GM12878 (cell line): ENCODE measurements around the gene STK33. TPM values are rescaled to one million over a fixed set of nuclear protein-coding genes. Genes with fewer than 3 reads are reported as not detected.

ENCODE experiments used
- BACH1 ChIP-seq: fragments of 450-650 bp; IDR thresholded peaks from 2 replicates; pipeline ENCODE4 v1.6.1; 2017; ENCODE audit warnings: mild to moderate bottlenecking, borderline replicate concordance
- BRCA1 ChIP-seq: IDR thresholded peaks from 2 replicates; pipeline ENCODE4 v1.6.1; 2011; ENCODE audit warnings: low read depth, low read length, improper control_type of control experiment
- MEF2A ChIP-seq: IDR thresholded peaks from 2 replicates; pipeline ENCODE4 v1.6.1; 2011; ENCODE audit warnings: low read depth, mild to moderate bottlenecking, low read length, moderate library complexity; ENCODE audit not compliant: insufficient read depth
- MYC ChIP-seq: IDR thresholded peaks from 2 replicates; pipeline ENCODE4 v1.6.1; 2011; ENCODE audit warnings: mild to moderate bottlenecking, low read length, moderate library complexity, inconsistent platforms; ENCODE audit not compliant: insufficient read depth, insufficient replicate concordance, insufficient read length, severe bottlenecking
- POLR2AphosphoS5 ChIP-seq: IDR thresholded peaks from 2 replicates; pipeline ENCODE4 v1.6.1; 2011; ENCODE audit warnings: mild to moderate bottlenecking, low read length, inconsistent platforms
- RAD21 ChIP-seq: IDR thresholded peaks from 2 replicates; pipeline ENCODE4 v1.6.1; 2011; ENCODE audit warnings: mild to moderate bottlenecking, low read depth, low read length, moderate library complexity; ENCODE audit not compliant: insufficient read depth
- RCOR1 ChIP-seq: conservative IDR thresholded peaks from 2 replicates; pipeline ENCODE4 v1.6.1; 2012; ENCODE audit warnings: low read depth, low read length, improper control_type of control experiment
- RUNX3 ChIP-seq: IDR thresholded peaks from 2 replicates; pipeline ENCODE4 v1.6.1; 2012; ENCODE audit warnings: low read length, inconsistent platforms
- STAT3 ChIP-seq: IDR thresholded peaks from 2 replicates; pipeline ENCODE4 v1.6.1; 2011; ENCODE audit warnings: low read depth, low read length, improper control_type of control experiment
- ZNF24 ChIP-seq: fragments of 450-650 bp; IDR thresholded peaks from 2 replicates; pipeline ENCODE4 v1.6.1; 2017; ENCODE audit warnings: antibody characterized with exemption, mild to moderate bottlenecking
- polyA plus RNA-seq, 11 experiments: library from polyadenylated mRNA; depleted of rRNA in 4 of 11; unstranded in 6 of 11; stranded (reverse) in 5 of 11; fragments of >200 nt; fragmentation: Nextera tagmentation in 4 of 11; fragmentation: Illumina TruSeq in 1 of 11; extraction: Ambion mirVana in 4 of 11; extraction: Trizol in 1 of 11; gene quantifications; 1 replicate in 1 of 11; 2 replicates in 10 of 11; pipeline versions ENCODE4 v1.2.1 to v1.2.3, GENCODE V29; 2011 to 2016; ENCODE audit warnings: inconsistent platforms in 2 of 11, missing spikeins in 2 of 11, low read depth in 1 of 11
- total RNA-seq, 4 experiments: library from RNA; depleted of rRNA in 3 of 4; stranded (reverse); fragments of >200 nt in 3 of 4; fragmentation: Illumina TruSeq in 1 of 4; extraction: Trizol in 1 of 4; gene quantifications; 2 replicates each; pipeline versions ENCODE4 v1.2.1 to v1.2.3, GENCODE V29; 2013 to 2021
- TF ChIP-seq, protein P1 (sequence below): fragments of 450-650 bp; IDR thresholded peaks from 2 replicates; pipeline ENCODE4 v1.6.1; 2016; ENCODE audit warnings: mild to moderate bottlenecking
- TF ChIP-seq, protein P2 (sequence below): fragments of 450-650 bp; IDR thresholded peaks from 2 replicates; pipeline ENCODE4 v1.6.1; 2017; ENCODE audit warnings: mild to moderate bottlenecking, moderate library complexity
- TF ChIP-seq, protein P3 (sequence below): fragments of 450-650 bp; conservative IDR thresholded peaks from 2 replicates; pipeline ENCODE4 v1.6.1; 2017; ENCODE audit warnings: mild to moderate bottlenecking, moderate library complexity

Gene STK33
- total and polyA plus RNA-seq, 10 of the 15 experiments (the other 5 are each of a cell fraction or from before 2014, with no cell fraction given), result 5.2 to 27.3 (median 18.3) TPM

DNA sequence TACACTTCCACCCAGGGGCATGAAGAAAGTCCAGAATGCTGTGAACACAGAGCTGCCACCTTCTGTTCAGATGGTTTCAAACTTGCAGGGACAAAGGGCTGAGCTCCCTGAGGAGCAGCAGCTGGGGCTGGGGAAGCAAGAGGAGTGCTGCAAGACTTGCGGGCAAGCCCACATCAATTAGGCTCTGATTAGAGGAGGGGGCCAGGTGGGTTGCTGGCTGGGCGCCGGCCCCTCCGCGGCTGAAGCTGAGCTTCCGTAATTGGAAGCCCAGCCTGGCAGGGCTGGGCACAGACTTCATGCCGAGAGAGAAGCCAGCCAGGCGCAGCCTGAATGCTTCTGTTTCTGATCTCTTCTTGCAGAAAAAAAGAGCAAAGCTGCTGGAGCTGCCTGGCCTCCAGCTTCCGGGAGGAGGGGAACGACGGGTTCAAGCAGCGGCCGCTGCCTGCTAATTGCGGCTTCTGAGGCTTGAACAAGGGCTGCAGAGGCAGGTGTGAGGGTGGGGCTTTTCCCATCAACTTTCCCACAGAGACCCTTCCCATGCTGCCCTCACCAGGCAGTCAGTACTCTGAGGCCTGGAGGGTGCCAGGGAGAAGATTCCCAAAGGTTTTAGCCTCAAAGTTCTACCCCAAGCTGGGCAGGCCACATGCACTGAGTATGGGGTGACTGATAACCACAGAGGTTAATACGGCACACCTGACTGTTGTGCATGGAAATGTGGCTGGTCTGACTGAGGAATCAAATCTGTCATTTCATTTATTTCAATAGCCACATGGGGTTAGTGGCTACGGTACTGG, 239.2 kb downstream of the STK33 start (continued):
- no peak for TF ChIP-seq MEF2A
- TF ChIP-seq STAT3, result no peak
- TF ChIP-seq BACH1, result no peak
- no peak for TF ChIP-seq MYC
- TF ChIP-seq RAD21, result no peak
- TF ChIP-seq RUNX3, result peak; percentile 30; the same call in 1 of the 2 replicates
- TF ChIP-seq, protein P1, sequence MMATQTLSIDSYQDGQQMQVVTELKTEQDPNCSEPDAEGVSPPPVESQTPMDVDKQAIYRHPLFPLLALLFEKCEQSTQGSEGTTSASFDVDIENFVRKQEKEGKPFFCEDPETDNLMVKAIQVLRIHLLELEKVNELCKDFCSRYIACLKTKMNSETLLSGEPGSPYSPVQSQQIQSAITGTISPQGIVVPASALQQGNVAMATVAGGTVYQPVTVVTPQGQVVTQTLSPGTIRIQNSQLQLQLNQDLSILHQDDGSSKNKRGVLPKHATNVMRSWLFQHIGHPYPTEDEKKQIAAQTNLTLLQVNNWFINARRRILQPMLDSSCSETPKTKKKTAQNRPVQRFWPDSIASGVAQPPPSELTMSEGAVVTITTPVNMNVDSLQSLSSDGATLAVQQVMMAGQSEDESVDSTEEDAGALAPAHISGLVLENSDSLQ, result no peak
- no peak for TF ChIP-seq RCOR1
- TF ChIP-seq ZNF24, result no peak
- TF ChIP-seq POLR2AphosphoS5, result no peak
- no peak for TF ChIP-seq BRCA1
- TF ChIP-seq, protein P2, sequence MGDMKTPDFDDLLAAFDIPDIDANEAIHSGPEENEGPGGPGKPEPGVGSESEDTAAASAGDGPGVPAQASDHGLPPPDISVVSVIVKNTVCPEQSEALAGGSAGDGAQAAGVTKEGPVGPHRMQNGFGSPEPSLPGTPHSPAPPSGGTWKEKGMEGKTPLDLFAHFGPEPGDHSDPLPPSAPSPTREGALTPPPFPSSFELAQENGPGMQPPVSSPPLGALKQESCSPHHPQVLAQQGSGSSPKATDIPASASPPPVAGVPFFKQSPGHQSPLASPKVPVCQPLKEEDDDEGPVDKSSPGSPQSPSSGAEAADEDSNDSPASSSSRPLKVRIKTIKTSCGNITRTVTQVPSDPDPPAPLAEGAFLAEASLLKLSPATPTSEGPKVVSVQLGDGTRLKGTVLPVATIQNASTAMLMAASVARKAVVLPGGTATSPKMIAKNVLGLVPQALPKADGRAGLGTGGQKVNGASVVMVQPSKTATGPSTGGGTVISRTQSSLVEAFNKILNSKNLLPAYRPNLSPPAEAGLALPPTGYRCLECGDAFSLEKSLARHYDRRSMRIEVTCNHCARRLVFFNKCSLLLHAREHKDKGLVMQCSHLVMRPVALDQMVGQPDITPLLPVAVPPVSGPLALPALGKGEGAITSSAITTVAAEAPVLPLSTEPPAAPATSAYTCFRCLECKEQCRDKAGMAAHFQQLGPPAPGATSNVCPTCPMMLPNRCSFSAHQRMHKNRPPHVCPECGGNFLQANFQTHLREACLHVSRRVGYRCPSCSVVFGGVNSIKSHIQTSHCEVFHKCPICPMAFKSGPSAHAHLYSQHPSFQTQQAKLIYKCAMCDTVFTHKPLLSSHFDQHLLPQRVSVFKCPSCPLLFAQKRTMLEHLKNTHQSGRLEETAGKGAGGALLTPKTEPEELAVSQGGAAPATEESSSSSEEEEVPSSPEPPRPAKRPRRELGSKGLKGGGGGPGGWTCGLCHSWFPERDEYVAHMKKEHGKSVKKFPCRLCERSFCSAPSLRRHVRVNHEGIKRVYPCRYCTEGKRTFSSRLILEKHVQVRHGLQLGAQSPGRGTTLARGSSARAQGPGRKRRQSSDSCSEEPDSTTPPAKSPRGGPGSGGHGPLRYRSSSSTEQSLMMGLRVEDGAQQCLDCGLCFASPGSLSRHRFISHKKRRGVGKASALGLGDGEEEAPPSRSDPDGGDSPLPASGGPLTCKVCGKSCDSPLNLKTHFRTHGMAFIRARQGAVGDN, result 0 out of 2 replicates have a peak, but pooled peaks have one; percentile 20
- TF ChIP-seq, protein P3, sequence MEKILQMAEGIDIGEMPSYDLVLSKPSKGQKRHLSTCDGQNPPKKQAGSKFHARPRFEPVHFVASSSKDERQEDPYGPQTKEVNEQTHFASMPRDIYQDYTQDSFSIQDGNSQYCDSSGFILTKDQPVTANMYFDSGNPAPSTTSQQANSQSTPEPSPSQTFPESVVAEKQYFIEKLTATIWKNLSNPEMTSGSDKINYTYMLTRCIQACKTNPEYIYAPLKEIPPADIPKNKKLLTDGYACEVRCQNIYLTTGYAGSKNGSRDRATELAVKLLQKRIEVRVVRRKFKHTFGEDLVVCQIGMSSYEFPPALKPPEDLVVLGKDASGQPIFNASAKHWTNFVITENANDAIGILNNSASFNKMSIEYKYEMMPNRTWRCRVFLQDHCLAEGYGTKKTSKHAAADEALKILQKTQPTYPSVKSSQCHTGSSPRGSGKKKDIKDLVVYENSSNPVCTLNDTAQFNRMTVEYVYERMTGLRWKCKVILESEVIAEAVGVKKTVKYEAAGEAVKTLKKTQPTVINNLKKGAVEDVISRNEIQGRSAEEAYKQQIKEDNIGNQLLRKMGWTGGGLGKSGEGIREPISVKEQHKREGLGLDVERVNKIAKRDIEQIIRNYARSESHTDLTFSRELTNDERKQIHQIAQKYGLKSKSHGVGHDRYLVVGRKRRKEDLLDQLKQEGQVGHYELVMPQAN, result no peak
